Motor neuron (in vitro differentiated cells): Measurements from ENCODE around the gene CHD6. TPM values are rescaled to one million over a fixed set of nuclear protein-coding genes. Genes with fewer than 3 reads are reported as not detected.

ENCODE experiments used
- ATAC-seq, 8 experiments: fragments of 200-7000 bp; cut with Tn5 transposase; replicated peaks in 6 of 8; 2 replicates each; pipeline ENCODE4 v1.8.0; 2021; ENCODE audit warnings: mild to moderate bottlenecking in 8 of 8, moderate library complexity in 8 of 8
- H3K27ac ChIP-seq, 2 donors: fragments of 250-450 bp; sonication (Bioruptor Pico); 2 replicates each; pipeline ENCODE4 v1.9.0; 2021; ENCODE audit warnings: antibody characterized with exemption in 2 of 2, mild to moderate bottlenecking in 2 of 2, moderate library complexity in 1 of 2
- H3K4me1 ChIP-seq, 2 donors: fragments of 250-450 bp; sonication (Bioruptor Pico); replicated peaks in 1 of 2; 2 replicates each; pipeline ENCODE4 v1.6.1; 2021; ENCODE audit warnings: antibody characterized with exemption in 2 of 2, mild to moderate bottlenecking in 2 of 2, moderate library complexity in 1 of 2
- H3K4me3 ChIP-seq, 5 donors: fragments of 250-450 bp; sonication (Bioruptor Pico); 2 replicates each; pipeline ENCODE4 v1.9.0; 2021; ENCODE audit warnings: antibody characterized with exemption in 5 of 5, mild to moderate bottlenecking in 5 of 5, moderate library complexity in 4 of 5
- WGBS, 10 experiments: fragments of 450-650 bp; shearing (Covaris generic); methylation state at CpG; one replicate each; pipeline ENCODE4 v1.0.0; 2022; 5-methylcytosine and 5-hydroxymethylcytosine counted together
- in situ Hi-C, 9 experiments: fragments of 400-800 bp; cut with MboI; loops; one replicate each; pipeline ENCODE4 v1.15.0; 2021; ENCODE audit warnings: low sequenced_read_pairs in 9 of 9, low pct_unique_long_range_greater_than_20kb in 2 of 9; ENCODE audit not compliant: unreplicated experiment in 9 of 9
- total RNA-seq, 8 experiments: library from RNA; unstranded; fragments of 300-600 nt; gene quantifications; 2 replicates each; pipeline versions ENCODE4 v1.2.3 to v1.2.4, GENCODE V29; 2022

The CHD6 gene
- total RNA-seq, 8 experiments from 2014 or later: 19.4 to 59.2 (median 37.5) TPM

- in situ Hi-C loops: no loop called here
- no peak for ATAC-seq
- Histone ChIP-seq H3K27ac (no peak overlapping the region), H3K4me1 (no peaks in the 10 kb centered on the region), H3K4me3 (no peak overlapping the region)
- WGBS, 10 experiments: 0 to 100% (median 67%) methylated on average over 1 to 5 of the region's 7 CpGs; no CpG with 5 or more reads in 6 of the 10 experiments
Measured at GRCh38 chr20:41363601-41364000, 254.6 kb downstream of the CHD6 start.

- H3K4me3 ChIP-seq: no peak overlapping the region
- H3K27ac ChIP-seq: no peak overlapping the region
- ATAC-seq: no peak
- no peaks in the 10 kb centered on the region for H3K4me1 ChIP-seq
- WGBS, 10 experiments: 83 to 100% (median 100%) methylated on average over 1 to 3 of the region's 5 CpGs; no CpG with 5 or more reads in 6 of the 10 experiments
- in situ Hi-C loops: no loop called here
Measured at GRCh38 chr20:41362748-41363140, 255.4 kb downstream of the CHD6 start.

- 60 to 82% (median 82%) methylated on average over 3 to 12 of the region's 45 CpGs; no CpG with 5 or more reads in 7 of the 10 experiments for WGBS, 10 experiments
- Histone ChIP-seq H3K27ac (no peak overlapping the region), H3K4me1 (no peaks in the 10 kb centered on the region), H3K4me3 (no peak overlapping the region)
- ATAC-seq: no peak
- in situ Hi-C loops: no loop called here
Measured at GRCh38 chr20:41361757-41362747, 256.1 kb downstream of the CHD6 start.

GRCh38 chr20:41360831-41361756 lies 257.1 kb downstream of the CHD6 start:
- WGBS, 10 experiments: 80 to 92% (median 90%) methylated on average over 2 to 7 of the region's 22 CpGs; no CpG with 5 or more reads in 6 of the 10 experiments
- H3K4me1 ChIP-seq: no peaks in the 10 kb centered on the region
- no peak for ATAC-seq
- in situ Hi-C loops: no loop called here
- no peak overlapping the region for H3K4me3 ChIP-seq
- H3K27ac ChIP-seq: no peak overlapping the region

GRCh38 chr20:41359541-41360011 lies 258.6 kb downstream of the CHD6 start:
- Histone ChIP-seq H3K27ac (no peak overlapping the region), H3K4me3 (no peak overlapping the region), H3K4me1 (no peaks in the 10 kb centered on the region)
- WGBS, 10 experiments: 74 to 96% (median 82%) methylated on average over 1 to 5 of the region's 9 CpGs; no CpG with 5 or more reads in 5 of the 10 experiments
- no peak for ATAC-seq
- in situ Hi-C loops: no loop called here

GRCh38 chr20:41358717-41359116 lies 259.5 kb downstream of the CHD6 start:
- 80 to 100% (median 90%) methylated on average over 1 to 4 of the region's 7 CpGs; no CpG with 5 or more reads in 4 of the 10 experiments for WGBS, 10 experiments
- H3K27ac ChIP-seq: no peak overlapping the region
- no peak overlapping the region for H3K4me3 ChIP-seq
- in situ Hi-C loops: no loop called here
- H3K4me1 ChIP-seq: no peaks in the 10 kb centered on the region
- ATAC-seq: no peak

GRCh38 chr20:41358230-41358629 lies 259.9 kb downstream of the CHD6 start:
- no peak overlapping the region for H3K4me3 ChIP-seq
- H3K4me1 ChIP-seq: no peaks in the 10 kb centered on the region
- H3K27ac ChIP-seq: no peak overlapping the region
- in situ Hi-C loops: no loop called here
- WGBS, 10 experiments: 67 to 100% (median 97%) methylated on average over 1 to 3 of the region's 9 CpGs; no CpG with 5 or more reads in 4 of the 10 experiments
- ATAC-seq: no peak

- 97 to 100% methylated on average over 2 to 5 of the region's 11 CpGs; no CpG with 5 or more reads in 8 of the 10 experiments for WGBS, 10 experiments
- in situ Hi-C loops: no loop called here
- H3K27ac ChIP-seq: no peak overlapping the region
- H3K4me1 ChIP-seq: no peaks in the 10 kb centered on the region
- ATAC-seq: no peak
- no peak overlapping the region for H3K4me3 ChIP-seq
Measured at GRCh38 chr20:41357424-41358163, 260.6 kb downstream of the CHD6 start.

- no peak overlapping the region for H3K27ac ChIP-seq
- no peak for ATAC-seq
- in situ Hi-C loops: no loop called here
- H3K4me1 ChIP-seq: no peaks in the 10 kb centered on the region
- no peak overlapping the region for H3K4me3 ChIP-seq
- WGBS, 10 experiments: 75 to 84% (median 77%) methylated on average over 2 to 9 of the region's 13 CpGs; no CpG with 5 or more reads in 7 of the 10 experiments
Measured at GRCh38 chr20:41356951-41357350, 261.2 kb downstream of the CHD6 start.

GRCh38 chr20:41355598-41356203 lies 262.5 kb downstream of the CHD6 start:
- Histone ChIP-seq H3K4me1 (no peaks in the 10 kb centered on the region), H3K27ac (no peak overlapping the region), H3K4me3 (no peak overlapping the region)
- ATAC-seq: no peak
- WGBS, 10 experiments: 100% methylated on average over 1 to 2 of the region's 7 CpGs; no CpG with 5 or more reads in 7 of the 10 experiments
- in situ Hi-C loops: no loop called here

GRCh38 chr20:41355192-41355591 lies 263.0 kb downstream of the CHD6 start:
- in situ Hi-C loops: no loop called here
- Histone ChIP-seq H3K4me1 (no peaks in the 10 kb centered on the region), H3K4me3 (no peak overlapping the region), H3K27ac (no peak overlapping the region)
- no peak for ATAC-seq
- 90 to 100% (median 96%) methylated on average over 1 to 3 of the region's 3 CpGs; no CpG with 5 or more reads in 6 of the 10 experiments for WGBS, 10 experiments

- Histone ChIP-seq H3K4me1 (no peaks in the 10 kb centered on the region), H3K4me3 (no peak overlapping the region), H3K27ac (no peak overlapping the region)
- in situ Hi-C loops: no loop called here
- no peak for ATAC-seq
Measured at GRCh38 chr20:41353530-41353929, 264.6 kb downstream of the CHD6 start.
